Neural cell (in vitro differentiated cells): Measurements from ENCODE around the gene FOXL3. TPM values are rescaled to one million over a fixed set of nuclear protein-coding genes. Genes with fewer than 3 reads are reported as not detected.

Source experiments
- H2AFZ ChIP-seq: fragments of 200-600, 300-800 bp; sonication (generic), shearing (Covaris generic); 2 replicates; pipeline ENCODE4 v1.6.0; 2014; ENCODE audit warnings: low read depth, mild to moderate bottlenecking, antibody characterized with exemption, low read length, moderate library complexity
- H3F3A ChIP-seq: fragments of 200-600 bp; shearing (Covaris generic); 2 replicates; pipeline ENCODE4 v1.6.1; 2016; ENCODE audit warnings: mild to moderate bottlenecking, moderate library complexity, mixed read lengths, antibody characterized with exemption, low read length; ENCODE audit not compliant: insufficient read depth, poor library complexity, severe bottlenecking
- H3K27ac ChIP-seq: fragments of 200-600, 300-800 bp; sonication (generic), shearing (Covaris generic); 2 replicates; pipeline ENCODE4 v1.5.1; 2014; ENCODE audit warnings: mild to moderate bottlenecking, low read length, moderate library complexity
- H3K27me3 ChIP-seq: fragments of 300-800, 200-600 bp; sonication (generic), shearing (Covaris generic); 2 replicates; pipeline ENCODE4 v1.6.0; 2014; ENCODE audit warnings: mild to moderate bottlenecking, low read depth, low read length, moderate library complexity; ENCODE audit not compliant: insufficient read depth
- H3K36me3 ChIP-seq: fragments of 300-800, 200-600 bp; sonication (generic), shearing (Covaris generic); 2 replicates; pipeline ENCODE4 v1.5.1; 2014; ENCODE audit warnings: mild to moderate bottlenecking, antibody characterized with exemption, low read length, moderate library complexity; ENCODE audit not compliant: insufficient read depth
- H3K4me2 ChIP-seq: fragments of 300-800, 200-600 bp; sonication (generic), shearing (Covaris generic); 2 replicates; pipeline ENCODE4 v1.6.0; 2014; ENCODE audit warnings: mild to moderate bottlenecking, low read length
- H3K4me3 ChIP-seq: fragments of 300-800, 200-600 bp; sonication (generic), shearing (Covaris generic); 2 replicates; pipeline ENCODE4 v1.5.1; 2014; ENCODE audit warnings: mild to moderate bottlenecking, low read length, moderate library complexity
- H3K79me2 ChIP-seq: fragments of 200-600 bp; shearing (Covaris generic); replicated peaks from 2 replicates; pipeline ENCODE4 v1.6.0; 2014; ENCODE audit warnings: mild to moderate bottlenecking, low read length, moderate library complexity; ENCODE audit not compliant: insufficient read depth
- H3K9ac ChIP-seq: fragments of 300-800, 200-600 bp; sonication (generic), shearing (Covaris generic); 2 replicates; pipeline ENCODE4 v1.6.1; 2016; ENCODE audit warnings: mild to moderate bottlenecking, low read length, mixed read lengths
- H3K9me2 ChIP-seq: fragments of 200-600 bp; shearing (Covaris generic); 2 replicates; pipeline ENCODE4 v1.6.1; 2016; ENCODE audit warnings: mild to moderate bottlenecking, low read length, mixed read lengths; ENCODE audit not compliant: insufficient read depth
- H3K9me3 ChIP-seq: fragments of 200-600, 300-800 bp; sonication (generic), shearing (Covaris generic); 2 replicates; pipeline ENCODE4 v1.6.1; 2016; ENCODE audit warnings: mild to moderate bottlenecking, mixed run types, low read length, moderate library complexity, mixed read lengths
- H4K20me1 ChIP-seq: fragments of 200-600 bp; shearing (Covaris generic); 2 replicates; pipeline ENCODE4 v1.6.1; 2016; ENCODE audit warnings: mild to moderate bottlenecking, mixed run types; ENCODE audit not compliant: insufficient read depth
- EP300 ChIP-seq: fragments of 450-650 bp; conservative IDR thresholded peaks from 2 replicates; pipeline ENCODE4 v1.6.1; 2014; ENCODE audit warnings: antibody characterized with exemption, mild to moderate bottlenecking, moderate library complexity; ENCODE audit not compliant: poor library complexity, severe bottlenecking
- EZH2 ChIP-seq: fragments of 200-600, 300-800 bp; shearing (Covaris generic), sonication (generic); IDR thresholded peaks from 2 replicates; pipeline ENCODE4 v1.6.1; 2014; ENCODE audit warnings: antibody characterized with exemption, low read length, borderline replicate concordance, mild to moderate bottlenecking; ENCODE audit not compliant: insufficient read depth, poor library complexity, severe bottlenecking
- MXI1 ChIP-seq: fragments of 450-650 bp; conservative IDR thresholded peaks from 2 replicates; pipeline ENCODE4 v1.6.1; 2014; ENCODE audit warnings: antibody characterized with exemption, mild to moderate bottlenecking; ENCODE audit not compliant: poor library complexity, severe bottlenecking
- POLR2AphosphoS5 ChIP-seq: IDR thresholded peaks from 2 replicates; pipeline ENCODE4 v1.6.1; 2012
- RAD21 ChIP-seq: fragments of 450-650 bp; conservative IDR thresholded peaks from 2 replicates; pipeline ENCODE4 v1.6.1; 2014; ENCODE audit warnings: antibody characterized with exemption, mild to moderate bottlenecking, moderate library complexity
- SMC3 ChIP-seq: fragments of 450-650 bp; conservative IDR thresholded peaks from 2 replicates; pipeline ENCODE4 v1.6.1; 2014; ENCODE audit warnings: antibody characterized with exemption, mild to moderate bottlenecking, moderate library complexity; ENCODE audit not compliant: poor library complexity
- TAF1 ChIP-seq: IDR thresholded peaks from 2 replicates; pipeline ENCODE4 v1.6.1; 2012; ENCODE audit warnings: low read depth
- polyA plus RNA-seq: library from polyadenylated mRNA; depleted of rRNA; stranded (reverse); fragments of >200 nt; gene quantifications from 2 replicates; pipeline ENCODE4 v1.2.3, GENCODE V29; 2014
- TF ChIP-seq, protein P1 (sequence below): fragments of 450-650 bp; IDR thresholded peaks from 2 replicates; pipeline ENCODE4 v1.5.1; 2014; ENCODE audit warnings: antibody characterized with exemption, mild to moderate bottlenecking, moderate library complexity; ENCODE audit not compliant: poor library complexity, severe bottlenecking
- TF ChIP-seq, protein P2 (sequence below): IDR thresholded peaks from 2 replicates; pipeline ENCODE4 v1.6.1; 2012; ENCODE audit warnings: borderline replicate concordance

FOXL3 gene
- polyA plus RNA-seq, 1 donor from 2014 or later, result not detected

DNA sequence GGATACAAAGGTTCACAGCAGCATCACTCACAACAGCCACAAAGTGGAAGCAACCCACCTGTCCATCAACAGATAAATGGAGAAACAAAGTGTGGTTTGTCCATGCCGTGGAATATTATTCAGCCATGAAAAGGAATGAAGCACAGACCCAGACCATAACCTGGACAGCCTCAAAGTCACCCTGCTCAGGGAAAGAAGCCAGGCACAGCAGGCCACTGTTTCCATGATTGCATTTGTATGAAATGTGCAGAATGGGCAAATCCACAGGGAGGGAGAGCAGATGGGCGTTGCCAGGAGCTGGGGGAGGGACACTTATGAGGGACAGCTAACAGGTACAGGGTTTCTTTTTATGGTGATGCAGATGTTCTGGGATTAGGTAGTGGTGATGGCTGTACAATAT, 30.3 kb downstream of the FOXL3 start:
- no peaks in the 10 kb centered on the region for H4K20me1 ChIP-seq
- no peak overlapping the region for H2AFZ ChIP-seq
- no peaks in the 10 kb centered on the region for H3K9me2 ChIP-seq
- H3K79me2 ChIP-seq, result no peaks in the 10 kb centered on the region
- no peak for TF ChIP-seq EP300
- TF ChIP-seq, protein P1, sequence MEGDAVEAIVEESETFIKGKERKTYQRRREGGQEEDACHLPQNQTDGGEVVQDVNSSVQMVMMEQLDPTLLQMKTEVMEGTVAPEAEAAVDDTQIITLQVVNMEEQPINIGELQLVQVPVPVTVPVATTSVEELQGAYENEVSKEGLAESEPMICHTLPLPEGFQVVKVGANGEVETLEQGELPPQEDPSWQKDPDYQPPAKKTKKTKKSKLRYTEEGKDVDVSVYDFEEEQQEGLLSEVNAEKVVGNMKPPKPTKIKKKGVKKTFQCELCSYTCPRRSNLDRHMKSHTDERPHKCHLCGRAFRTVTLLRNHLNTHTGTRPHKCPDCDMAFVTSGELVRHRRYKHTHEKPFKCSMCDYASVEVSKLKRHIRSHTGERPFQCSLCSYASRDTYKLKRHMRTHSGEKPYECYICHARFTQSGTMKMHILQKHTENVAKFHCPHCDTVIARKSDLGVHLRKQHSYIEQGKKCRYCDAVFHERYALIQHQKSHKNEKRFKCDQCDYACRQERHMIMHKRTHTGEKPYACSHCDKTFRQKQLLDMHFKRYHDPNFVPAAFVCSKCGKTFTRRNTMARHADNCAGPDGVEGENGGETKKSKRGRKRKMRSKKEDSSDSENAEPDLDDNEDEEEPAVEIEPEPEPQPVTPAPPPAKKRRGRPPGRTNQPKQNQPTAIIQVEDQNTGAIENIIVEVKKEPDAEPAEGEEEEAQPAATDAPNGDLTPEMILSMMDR, result no peak
- no peak for TF ChIP-seq EZH2
- TF ChIP-seq POLR2AphosphoS5, result no peak
- no peak for TF ChIP-seq SMC3
- no peak for TF ChIP-seq RAD21
- no peak for TF ChIP-seq MXI1
- TF ChIP-seq, protein P2, sequence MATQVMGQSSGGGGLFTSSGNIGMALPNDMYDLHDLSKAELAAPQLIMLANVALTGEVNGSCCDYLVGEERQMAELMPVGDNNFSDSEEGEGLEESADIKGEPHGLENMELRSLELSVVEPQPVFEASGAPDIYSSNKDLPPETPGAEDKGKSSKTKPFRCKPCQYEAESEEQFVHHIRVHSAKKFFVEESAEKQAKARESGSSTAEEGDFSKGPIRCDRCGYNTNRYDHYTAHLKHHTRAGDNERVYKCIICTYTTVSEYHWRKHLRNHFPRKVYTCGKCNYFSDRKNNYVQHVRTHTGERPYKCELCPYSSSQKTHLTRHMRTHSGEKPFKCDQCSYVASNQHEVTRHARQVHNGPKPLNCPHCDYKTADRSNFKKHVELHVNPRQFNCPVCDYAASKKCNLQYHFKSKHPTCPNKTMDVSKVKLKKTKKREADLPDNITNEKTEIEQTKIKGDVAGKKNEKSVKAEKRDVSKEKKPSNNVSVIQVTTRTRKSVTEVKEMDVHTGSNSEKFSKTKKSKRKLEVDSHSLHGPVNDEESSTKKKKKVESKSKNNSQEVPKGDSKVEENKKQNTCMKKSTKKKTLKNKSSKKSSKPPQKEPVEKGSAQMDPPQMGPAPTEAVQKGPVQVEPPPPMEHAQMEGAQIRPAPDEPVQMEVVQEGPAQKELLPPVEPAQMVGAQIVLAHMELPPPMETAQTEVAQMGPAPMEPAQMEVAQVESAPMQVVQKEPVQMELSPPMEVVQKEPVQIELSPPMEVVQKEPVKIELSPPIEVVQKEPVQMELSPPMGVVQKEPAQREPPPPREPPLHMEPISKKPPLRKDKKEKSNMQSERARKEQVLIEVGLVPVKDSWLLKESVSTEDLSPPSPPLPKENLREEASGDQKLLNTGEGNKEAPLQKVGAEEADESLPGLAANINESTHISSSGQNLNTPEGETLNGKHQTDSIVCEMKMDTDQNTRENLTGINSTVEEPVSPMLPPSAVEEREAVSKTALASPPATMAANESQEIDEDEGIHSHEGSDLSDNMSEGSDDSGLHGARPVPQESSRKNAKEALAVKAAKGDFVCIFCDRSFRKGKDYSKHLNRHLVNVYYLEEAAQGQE, result no peak
- TF ChIP-seq TAF1, result no peak
- no peaks in the 10 kb centered on the region for H3K36me3 ChIP-seq
- H3K4me3 ChIP-seq, result no peak overlapping the region
- no peak overlapping the region for H3K4me2 ChIP-seq
- H3K9me3 ChIP-seq, result no peaks in the 10 kb centered on the region
- no peak overlapping the region for H3K9ac ChIP-seq
- no peaks in the 10 kb centered on the region for H3F3A ChIP-seq
- H3K27me3 ChIP-seq, result no peaks in the 10 kb centered on the region
- H3K27ac ChIP-seq, result no peak overlapping the region

DNA sequence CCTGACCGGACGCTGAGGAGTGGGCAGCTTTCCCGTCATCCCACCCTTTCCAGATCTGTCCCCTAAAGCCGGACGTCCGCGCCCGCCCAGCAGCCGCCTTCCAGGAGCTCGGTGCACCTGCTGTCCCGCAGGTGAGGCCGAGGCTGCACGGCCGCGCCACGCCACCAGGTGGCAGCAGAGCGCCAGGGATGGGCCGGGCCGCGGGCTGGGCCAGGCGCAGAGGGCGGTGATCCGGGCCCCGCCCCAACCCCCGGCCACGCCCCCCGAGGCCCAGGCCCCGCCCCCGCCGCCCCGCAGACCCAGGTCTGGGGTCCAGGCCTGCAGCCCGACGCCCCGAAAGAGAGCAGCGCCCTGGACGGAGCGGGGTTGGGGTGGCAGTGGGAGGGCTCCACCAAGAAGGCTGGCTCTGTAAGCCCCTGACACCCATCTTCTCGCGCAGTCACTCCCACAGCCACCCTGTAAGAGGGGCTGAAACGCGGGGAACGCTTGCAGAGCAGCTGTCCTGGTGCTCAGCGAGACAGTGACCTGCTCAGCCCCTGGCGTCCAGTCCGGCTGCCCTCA, 32.2 kb downstream of the FOXL3 start:
- H3K4me2 ChIP-seq, result no peak overlapping the region
- H3K36me3 ChIP-seq, result no peaks in the 10 kb centered on the region
- no peaks in the 10 kb centered on the region for H4K20me1 ChIP-seq
- peak overlapping the region; percentile 33 for H3K4me3 ChIP-seq
- H3K27ac ChIP-seq, result no peak overlapping the region
- H3K27me3 ChIP-seq, result no peaks in the 10 kb centered on the region
- H3K9me2 ChIP-seq, result no peaks in the 10 kb centered on the region
- H2AFZ ChIP-seq, result no peak overlapping the region
- no peaks in the 10 kb centered on the region for H3K9me3 ChIP-seq
- H3F3A ChIP-seq, result no peaks in the 10 kb centered on the region
- peak; percentile 90 for TF ChIP-seq RAD21
- no peak for TF ChIP-seq EZH2
- TF ChIP-seq, protein P2, result no peak
- no peak for TF ChIP-seq TAF1
- TF ChIP-seq, protein P1, result peak; percentile 90
- peak; percentile 87 for TF ChIP-seq SMC3
- no peak for TF ChIP-seq POLR2AphosphoS5
- no peak for TF ChIP-seq EP300
- TF ChIP-seq MXI1, result no peak
- no peaks in the 10 kb centered on the region for H3K79me2 ChIP-seq
- no peak overlapping the region for H3K9ac ChIP-seq
